Mucosa of descending colon (tissue), 3 donors: Measurements from ENCODE around the gene IGLL5. TPM values are rescaled to one million over a fixed set of nuclear protein-coding genes. Genes with fewer than 3 reads are reported as not detected.

ENCODE experiments used
- ATAC-seq: fragments of 200-7000 bp; cut with Tn5 transposase; one replicate; pipeline ENCODE4 v1.9.1; 2020; ENCODE audit warnings: mild to moderate bottlenecking, moderate library complexity
- DNase-seq, 3 donors: peaks; one replicate each; pipeline ENCODE4 v3.0.0-alpha.2; 2020
- H3K36me3 ChIP-seq: fragments of 200-600 bp; one replicate; pipeline ENCODE4 v1.8.0; 2021; ENCODE audit warnings: low read depth, mild to moderate bottlenecking
- H3K4me1 ChIP-seq: fragments of 200-600 bp; one replicate; pipeline ENCODE4 v1.8.0; 2021; ENCODE audit warnings: low read depth, mild to moderate bottlenecking
- H3K4me3 ChIP-seq: fragments of 200-600 bp; one replicate; pipeline ENCODE4 v1.8.0; 2021; ENCODE audit warnings: mild to moderate bottlenecking
- H3K9me3 ChIP-seq: fragments of 200-600 bp; one replicate; pipeline ENCODE4 v1.8.0; 2021; ENCODE audit warnings: mild to moderate bottlenecking
- intact Hi-C, 2 donors: fragments of 100-400 bp; cut with DNase I in 1 of 2; cut with micrococcal nuclease in 1 of 2; formaldehyde crosslinking; loops; one replicate each; pipeline versions ENCODE4 v1.11.0 to v1.11.1; 2022; cut with DNase I, micrococcal nuclease
- total RNA-seq, 3 donors: library from RNA; stranded (reverse); fragmentation: NEBNext Ultra II Directional in 2 of 3; extraction: Animal tissue kit (Norgen Biotek cat#: 25700) in 2 of 3; gene quantifications; one replicate each; pipeline versions ENCODE4 v1.2.1 to v1.2.4, GENCODE V29; 2021 to 2023
- TF ChIP-seq, protein P1 (sequence below): fragments of 200-600 bp; IDR thresholded peaks from one replicate; pipeline ENCODE4 v1.8.0; 2022; ENCODE audit warnings: antibody characterized with exemption, mild to moderate bottlenecking
- donor health status: DM: no; HTN: no; CAD: no; lungs with moderate emphysema.
- donor health status: DM: no; HTN: no; CAD: no.
- donor health status: DM: no; HTN: yes; CAD: no.

IGLL5 gene
- total RNA-seq, 3 donors from 2014 or later, result 14.1 to 32.8 (median 16.1) TPM

GRCh38 chr22:22915670-22916035 lies 28.0 kb downstream of the IGLL5 start:
- TF ChIP-seq, protein P1, sequence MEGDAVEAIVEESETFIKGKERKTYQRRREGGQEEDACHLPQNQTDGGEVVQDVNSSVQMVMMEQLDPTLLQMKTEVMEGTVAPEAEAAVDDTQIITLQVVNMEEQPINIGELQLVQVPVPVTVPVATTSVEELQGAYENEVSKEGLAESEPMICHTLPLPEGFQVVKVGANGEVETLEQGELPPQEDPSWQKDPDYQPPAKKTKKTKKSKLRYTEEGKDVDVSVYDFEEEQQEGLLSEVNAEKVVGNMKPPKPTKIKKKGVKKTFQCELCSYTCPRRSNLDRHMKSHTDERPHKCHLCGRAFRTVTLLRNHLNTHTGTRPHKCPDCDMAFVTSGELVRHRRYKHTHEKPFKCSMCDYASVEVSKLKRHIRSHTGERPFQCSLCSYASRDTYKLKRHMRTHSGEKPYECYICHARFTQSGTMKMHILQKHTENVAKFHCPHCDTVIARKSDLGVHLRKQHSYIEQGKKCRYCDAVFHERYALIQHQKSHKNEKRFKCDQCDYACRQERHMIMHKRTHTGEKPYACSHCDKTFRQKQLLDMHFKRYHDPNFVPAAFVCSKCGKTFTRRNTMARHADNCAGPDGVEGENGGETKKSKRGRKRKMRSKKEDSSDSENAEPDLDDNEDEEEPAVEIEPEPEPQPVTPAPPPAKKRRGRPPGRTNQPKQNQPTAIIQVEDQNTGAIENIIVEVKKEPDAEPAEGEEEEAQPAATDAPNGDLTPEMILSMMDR, result no peak
- intact Hi-C loops, result no loop called here
- Histone ChIP-seq H3K4me1 (no peaks in the 10 kb centered on the region), H3K4me3 (no peak overlapping the region), H3K9me3 (no peaks in the 10 kb centered on the region), H3K36me3 (no peaks in the 10 kb centered on the region)
- DNase-seq (peak in 1 of 3 donors; percentile 1), ATAC-seq (no peak)

- intact Hi-C loops, result no loop called here
- H3K9me3 ChIP-seq, result no peaks in the 10 kb centered on the region
- peak in 1 of 3 donors; percentile 3 for DNase-seq
- no peaks in the 10 kb centered on the region for H3K4me1 ChIP-seq
- H3K36me3 ChIP-seq, result no peaks in the 10 kb centered on the region
- ATAC-seq, result no peak
- TF ChIP-seq, protein P1, result no peak
- no peak overlapping the region for H3K4me3 ChIP-seq
Measured at GRCh38 chr22:22916215-22916951, 28.8 kb downstream of the IGLL5 start.

DNA sequence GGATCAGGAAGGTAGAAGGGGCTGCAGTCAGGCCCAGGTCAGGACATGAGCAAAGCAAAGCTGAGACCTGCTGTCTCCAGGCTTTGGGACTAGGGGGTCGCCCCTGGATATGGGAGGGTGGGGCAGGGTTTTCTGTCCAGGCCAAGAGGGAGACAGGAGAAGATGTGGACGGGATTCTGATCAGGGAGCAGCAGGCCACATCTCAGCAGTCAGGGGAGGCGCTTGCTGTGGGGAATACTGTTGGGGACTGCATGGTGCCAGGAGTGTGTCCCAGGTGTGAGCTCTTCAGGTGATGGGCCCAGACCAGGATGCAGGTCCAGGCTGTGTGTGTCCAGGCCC lies 29.3 kb downstream of the IGLL5 start:
- H3K4me3 ChIP-seq, result no peak overlapping the region
- no peaks in the 10 kb centered on the region for H3K4me1 ChIP-seq
- no peak for ATAC-seq
- H3K36me3 ChIP-seq, result no peaks in the 10 kb centered on the region
- TF ChIP-seq, protein P1, result no peak
- intact Hi-C loops, result no loop called here
- peak in 1 of 3 donors; percentile 11 for DNase-seq
- H3K9me3 ChIP-seq, result no peaks in the 10 kb centered on the region

DNA sequence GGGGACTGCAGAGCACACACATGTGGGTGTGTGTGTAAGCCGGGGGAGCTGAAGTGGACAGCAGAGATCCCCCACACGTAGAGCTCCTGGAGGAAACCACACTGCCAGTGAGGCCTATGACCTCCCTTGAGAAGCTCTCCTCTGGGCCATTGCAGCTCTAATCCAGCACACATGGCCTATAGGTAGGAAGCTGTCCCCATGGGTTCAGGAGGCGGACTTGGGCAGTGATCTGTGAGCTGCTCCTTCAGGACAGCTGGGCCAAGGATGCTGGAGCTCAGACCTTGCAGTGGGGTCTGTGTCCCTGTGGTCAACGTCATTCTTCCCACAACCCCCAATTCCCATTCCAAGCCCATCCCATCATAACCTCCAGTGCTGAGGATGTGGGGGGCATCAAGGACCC lies 29.8 kb downstream of the IGLL5 start:
- Histone ChIP-seq H3K4me3 (no peak overlapping the region), H3K36me3 (no peaks in the 10 kb centered on the region), H3K9me3 (no peaks in the 10 kb centered on the region), H3K4me1 (no peaks in the 10 kb centered on the region)
- ATAC-seq, result no peak
- TF ChIP-seq, protein P1, result no peak
- DNase-seq, result peak in 1 of 3 donors; percentile 4
- intact Hi-C loops, result no loop called here

- TF ChIP-seq, protein P1, result no peak
- H3K4me3 ChIP-seq, result no peak overlapping the region
- H3K36me3 ChIP-seq, result no peaks in the 10 kb centered on the region
Measured at GRCh38 chr22:22918297-22918965, 30.8 kb downstream of the IGLL5 start.

More at GRCh38 chr22:22918297-22918965, 30.8 kb downstream of the IGLL5 start:
- intact Hi-C loops, result no loop called here
- ATAC-seq (no peak), DNase-seq (no peak)
- Histone ChIP-seq H3K9me3 (no peaks in the 10 kb centered on the region), H3K4me1 (no peaks in the 10 kb centered on the region)
